PC-3 (cell line): ENCODE measurements around the gene IQSEC1. TPM values are rescaled to one million over a fixed set of nuclear protein-coding genes. Genes with fewer than 3 reads are reported as not detected.

Experiments
- ATAC-seq: fragments of 200-7000 bp; cut with Tn5 transposase; 2 replicates; pipeline ENCODE4 v1.9.1; 2020; ENCODE audit warnings: mild to moderate bottlenecking, moderate library complexity
- BruUV-seq: library from RNA; stranded (reverse); fragments of 400-500 nt; replicated peaks from 2 replicates; lab custom pipeline; 2021; lab: Mats Ljungman, UMichigan
- CTCF ChIA-PET: fragments of 300-600 bp; sonication (Branson Sonifier 250); formaldehyde crosslinking; loops from one replicate; lab custom pipeline; 2022; ENCODE audit warnings: antibody characterized with exemption; lab: Charles Lee
- POLR2A ChIA-PET: fragments of 300-600 bp; sonication (Branson Sonifier 250); formaldehyde crosslinking; loops from one replicate; lab custom pipeline; 2022; ENCODE audit warnings: antibody characterized with exemption; ENCODE audit not compliant: unreplicated experiment; lab: Charles Lee
- DNase-seq: peaks from one replicate; pipeline ENCODE4 v3.0.0-alpha.2; 2015
- H2AFZ ChIP-seq: fragments of 300-600 bp; sonication (generic); 2 replicates; pipeline ENCODE4 v1.6.0; 2016; ENCODE audit warnings: antibody characterized with exemption, low read length
- H3F3A ChIP-seq: fragments of 300-600 bp; sonication (generic); one replicate; pipeline ENCODE4 v1.6.0; 2017; ENCODE audit warnings: antibody characterized with exemption, low read length, control low read depth, mild to moderate bottlenecking; ENCODE audit not compliant: unreplicated experiment
- H3K27ac ChIP-seq: fragments of 300-600 bp; sonication (generic); 2 replicates; pipeline ENCODE4 v1.5.1; 2016; ENCODE audit warnings: mild to moderate bottlenecking, low read length
- H3K27me3 ChIP-seq: fragments of 300-600 bp; sonication (generic); 2 replicates; pipeline ENCODE4 v1.6.1; 2016; ENCODE audit warnings: low read length, mixed read lengths
- H3K36me3 ChIP-seq: fragments of 300-600 bp; sonication (generic); 2 replicates; pipeline ENCODE4 v1.6.1; 2016; ENCODE audit warnings: low read depth, mixed run types, low read length, mixed read lengths
- H3K4me1 ChIP-seq: fragments of 300-600 bp; sonication (generic); 2 replicates; pipeline ENCODE4 v1.5.1; 2016; ENCODE audit warnings: low read length; ENCODE audit not compliant: insufficient read depth
- H3K4me2 ChIP-seq: fragments of 300-600 bp; sonication (generic); 2 replicates; pipeline ENCODE4 v1.6.0; 2016; ENCODE audit warnings: low read length
- H3K4me3 ChIP-seq: fragments of 300-600 bp; sonication (generic); 2 replicates; pipeline ENCODE4 v1.5.1; 2016; ENCODE audit warnings: mild to moderate bottlenecking, low read length, mixed read lengths
- H3K79me2 ChIP-seq: fragments of 300-600 bp; sonication (generic); 2 replicates; pipeline ENCODE4 v1.6.1; 2017; ENCODE audit warnings: low read length, mixed read lengths
- H3K9ac ChIP-seq: fragments of 300-600 bp; sonication (generic); 2 replicates; pipeline ENCODE4 v1.6.0; 2016; ENCODE audit warnings: mild to moderate bottlenecking, low read length
- H3K9me2 ChIP-seq: fragments of 300-600 bp; sonication (generic); replicated peaks from 2 replicates; pipeline ENCODE4 v1.6.1; 2016; ENCODE audit warnings: mixed run types, low read length, mixed read lengths
- H3K9me3 ChIP-seq: fragments of 300-600 bp; sonication (generic); 2 replicates; pipeline ENCODE4 v1.6.1; 2016; ENCODE audit warnings: low read length, mixed read lengths
- H4K20me1 ChIP-seq: fragments of 300-600 bp; sonication (generic); 2 replicates; pipeline ENCODE4 v1.6.1; 2016; ENCODE audit warnings: low read length, mixed read lengths
- CTCF ChIP-seq: fragments of 300-600 bp; sonication (generic); conservative IDR thresholded peaks from 2 replicates; pipeline ENCODE4 v1.5.1; 2017; ENCODE audit warnings: antibody characterized with exemption, low read depth, mild to moderate bottlenecking, low read length
- EZH2 ChIP-seq: fragments of 300-600 bp; sonication (generic); IDR thresholded peaks from one replicate; pipeline ENCODE4 v1.6.1; 2017; ENCODE audit warnings: antibody characterized with exemption, mild to moderate bottlenecking, low read length; ENCODE audit not compliant: unreplicated experiment
- EZH2phosphoT487 ChIP-seq: fragments of 300-600 bp; sonication (generic); IDR thresholded peaks from 2 replicates; pipeline ENCODE4 v1.6.1; 2018; ENCODE audit warnings: mild to moderate bottlenecking, antibody characterized with exemption, low read length, borderline replicate concordance
- intact Hi-C: fragments of 100-400 bp; cut with micrococcal nuclease; formaldehyde crosslinking; loops from 2 replicates; pipeline ENCODE4 v1.9.0; 2023
- total RNA-seq: library from RNA; depleted of rRNA; stranded (reverse); fragments of >200 nt; gene quantifications from 2 replicates; pipeline ENCODE4 v1.2.3, GENCODE V29; 2014

The IQSEC1 gene
- total RNA-seq, 1 experiment from 2014 or later: 37.9 TPM

- H2AFZ ChIP-seq: no peak overlapping the region
- no peaks in the 10 kb centered on the region for H3F3A ChIP-seq
- H3K4me3 ChIP-seq: no peak overlapping the region
- DNase-seq: no peak
- no peaks in the 10 kb centered on the region for H3K27me3 ChIP-seq
- CTCF ChIA-PET: no interaction called here
- H3K4me1 ChIP-seq: peaks cover 53% of the 10 kb centered on the region
- no TSS peak for BruUV-seq
- H3K27ac ChIP-seq: peak overlapping the region; percentile 99
- peak overlapping the region; percentile 94 for H3K9ac ChIP-seq
- ATAC-seq: no peak
- no peaks in the 10 kb centered on the region for H3K9me3 ChIP-seq
- H3K9me2 ChIP-seq: no peaks in the 10 kb centered on the region
- H4K20me1 ChIP-seq: no peaks in the 10 kb centered on the region
- H3K36me3 ChIP-seq: no peaks in the 10 kb centered on the region
- H3K79me2 ChIP-seq: peaks cover 5% of the 10 kb centered on the region; the same call in 1 of the 2 replicates
- intact Hi-C loops: no loop called here
- H3K4me2 ChIP-seq: peak overlapping the region; percentile 81; the same call in 1 of the 2 replicates
- TF ChIP-seq CTCF (peak; percentile 21; the same call in 1 of the 2 replicates), EZH2 (no peak)
- POLR2A ChIA-PET: no interaction called here
Observed at GRCh38 chr3:13113346-13114330, 40.4 kb upstream of the IQSEC1 start.

- H3K79me2 ChIP-seq: peaks cover 7% of the 10 kb centered on the region; the same call in 1 of the 2 replicates
- H4K20me1 ChIP-seq: no peaks in the 10 kb centered on the region
- peak overlapping the region; percentile 99 for H3K27ac ChIP-seq
- TF ChIP-seq EZH2phosphoT487 (no peak), EZH2 (no peak), CTCF (no peak)
- peak; percentile 77 for DNase-seq
- no peaks in the 10 kb centered on the region for H3K9me2 ChIP-seq
- H3K4me1 ChIP-seq: peaks cover 62% of the 10 kb centered on the region
- peak overlapping the region; percentile 81 for H3K4me2 ChIP-seq
- H2AFZ ChIP-seq: no peak overlapping the region
- H3F3A ChIP-seq: peaks cover under 1% of the 10 kb centered on the region
- BruUV-seq: no TSS peak
- ATAC-seq: peak; percentile 21
- ChIA-PET CTCF (no interaction called here), POLR2A (no interaction called here)
- H3K9me3 ChIP-seq: no peaks in the 10 kb centered on the region
- no peaks in the 10 kb centered on the region for H3K27me3 ChIP-seq
- peak overlapping the region; percentile 94 for H3K9ac ChIP-seq
- no peak overlapping the region for H3K4me3 ChIP-seq
- H3K36me3 ChIP-seq: no peaks in the 10 kb centered on the region
- intact Hi-C loops: no loop called here
Observed at GRCh38 chr3:13112521-13113345, 39.5 kb upstream of the IQSEC1 start.
